ENCODE measurements around the gene OR8B3. TPM values are rescaled to one million over a fixed set of nuclear protein-coding genes. Genes with fewer than 3 reads are reported as not detected.
A peak's percentile ranks its signal among the peaks of the same experiment; 100 is the strongest.
"Not testable (repeated sequence)": the region's sequence is repeated elsewhere in the genome, so short reads cannot be mapped to it uniquely, and the experiment has no call there.

OR8B3 gene
- total RNA-seq, 1 experiment from 2014 or later, result not detected

- Histone ChIP-seq H3K79me2 (ENCODE audit: low read length) (no peaks in the 10 kb centered on the region), H3K9ac (ENCODE audit: low read length) (no peak overlapping the region), H3K4me1 (ENCODE audit: low read length) (no peaks in the 10 kb centered on the region), H3K27me3 (ENCODE audit: low read length) (no peaks in the 10 kb centered on the region), H3K4me2 (ENCODE audit: low read depth, low read length, poor library complexity, severe bottlenecking) (no peak overlapping the region), H3K9me2 (replicated peaks; ENCODE audit: insufficient read depth, low read length) (no peaks in the 10 kb centered on the region), H4K20me1 (ENCODE audit: insufficient read depth, low read depth, low read length) (no peaks in the 10 kb centered on the region), H3K36me3 (ENCODE audit: insufficient read depth, low read length) (no peaks in the 10 kb centered on the region), H3K4me3 (ENCODE audit: low read length) (no peak overlapping the region), H2AFZ (ENCODE audit: low read length) (no peak overlapping the region), H3K27ac (ENCODE audit: low read length) (no peak overlapping the region), H3K9me3 (ENCODE audit: low read length) (no peaks in the 10 kb centered on the region)
- DNase-seq, result no peak
These were observed 35.9 kb upstream of the OR8B3 start for GRCh38 chr11:124434699-124435098.

- Histone ChIP-seq H3K9me2 (replicated peaks; ENCODE audit: insufficient read depth, low read length) (no peaks in the 10 kb centered on the region), H3K4me3 (ENCODE audit: low read length) (no peak overlapping the region), H3K9ac (ENCODE audit: low read length) (no peak overlapping the region), H3K9me3 (ENCODE audit: low read length) (no peaks in the 10 kb centered on the region), H3K79me2 (ENCODE audit: low read length) (no peaks in the 10 kb centered on the region), H3K27ac (ENCODE audit: low read length) (no peak overlapping the region), H3K4me1 (ENCODE audit: low read length) (no peaks in the 10 kb centered on the region), H3K4me2 (ENCODE audit: low read depth, low read length, poor library complexity, severe bottlenecking) (no peak overlapping the region), H3K27me3 (ENCODE audit: low read length) (no peaks in the 10 kb centered on the region), H4K20me1 (ENCODE audit: insufficient read depth, low read depth, low read length) (no peaks in the 10 kb centered on the region), H3K36me3 (ENCODE audit: insufficient read depth, low read length) (no peaks in the 10 kb centered on the region), H2AFZ (ENCODE audit: low read length) (no peak overlapping the region)
- DNase-seq, result no peak
These were observed 30.8 kb upstream of the OR8B3 start for GRCh38 chr11:124429599-124429998.

DNA sequence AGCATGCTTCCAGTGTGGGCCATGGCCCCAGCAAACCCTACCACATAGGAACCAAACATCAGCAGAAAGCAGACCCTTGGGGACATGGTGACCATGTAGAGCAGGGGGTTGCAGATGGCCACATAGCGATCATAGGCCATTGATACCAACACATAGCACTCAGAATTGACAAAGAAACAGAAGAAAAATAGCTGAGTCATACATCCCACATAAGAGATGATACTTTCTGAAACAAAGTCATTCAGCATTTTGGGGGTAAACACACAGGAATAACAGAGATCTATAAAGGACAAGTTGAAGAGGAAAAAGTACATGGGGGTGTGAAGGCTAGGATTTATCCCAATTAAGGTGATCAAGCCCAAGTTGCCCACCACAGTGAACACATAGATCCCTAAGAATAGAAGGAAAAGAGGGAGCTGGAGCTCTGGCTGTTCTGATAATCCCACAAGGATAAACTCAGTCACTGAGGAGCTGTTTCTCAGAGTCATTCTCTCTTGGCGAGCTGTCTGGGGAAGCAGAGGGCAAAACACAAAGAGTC, 25.6 kb upstream of the OR8B3 start, which contains the start of gene OR8B4:
Gene OR8B4 (minus strand): TSS at position 488 of the 538 bp plus-strand sequence. CDS start 0 bp downstream, at position 488.
- H3K9me2 ChIP-seq (replicated peaks; ENCODE audit: insufficient read depth, low read length), result no peaks in the 10 kb centered on the region
- no peak within 1 kb of the TSS for H3K4me3 ChIP-seq (ENCODE audit: low read length)
- H3K79me2 ChIP-seq (ENCODE audit: low read length), result no peaks in the 10 kb centered on the region
- no peak within 1 kb of the TSS for H3K4me2 ChIP-seq (ENCODE audit: low read depth, low read length, poor library complexity, severe bottlenecking)
- no peak within 1 kb of the TSS for H3K9ac ChIP-seq (ENCODE audit: low read length)
- no peaks in the 10 kb centered on the region for H3K36me3 ChIP-seq (ENCODE audit: insufficient read depth, low read length)
- no peaks in the 10 kb centered on the region for H3K9me3 ChIP-seq (ENCODE audit: low read length)
- no peak within 1 kb of the TSS for H2AFZ ChIP-seq (ENCODE audit: low read length)
- no peak within 1 kb of the TSS for H3K27ac ChIP-seq (ENCODE audit: low read length)
- H3K27me3 ChIP-seq (ENCODE audit: low read length), result no peaks in the 10 kb centered on the region
- no peaks in the 10 kb centered on the region for H4K20me1 ChIP-seq (ENCODE audit: insufficient read depth, low read depth, low read length)
- H3K4me1 ChIP-seq (ENCODE audit: low read length), result no peaks in the 10 kb centered on the region
- no peak for DNase-seq

DNA sequence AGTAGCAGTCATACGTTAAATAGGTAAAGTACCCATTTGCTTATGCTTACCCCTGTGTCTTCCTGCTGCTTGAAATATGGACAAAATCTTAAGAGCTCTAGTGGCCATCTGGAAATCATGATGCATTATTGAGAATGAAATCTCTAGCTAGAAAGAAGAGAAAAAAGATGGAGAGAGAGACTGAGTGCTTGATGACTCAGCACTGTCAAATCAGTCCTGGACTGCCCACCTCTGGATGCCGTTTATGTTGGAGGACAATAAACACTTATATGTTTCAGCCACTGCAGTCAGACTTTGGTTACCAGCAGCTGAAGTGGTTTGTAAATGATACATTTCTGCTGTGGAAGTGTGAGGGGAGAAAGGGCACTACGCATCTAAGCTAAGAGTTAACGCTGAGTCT, 22.2 kb upstream of the OR8B3 start:
- Histone ChIP-seq H3K4me1 (ENCODE audit: low read length) (no peaks in the 10 kb centered on the region), H3K36me3 (ENCODE audit: insufficient read depth, low read length) (no peaks in the 10 kb centered on the region), H3K4me2 (ENCODE audit: low read depth, low read length, poor library complexity, severe bottlenecking) (no peak overlapping the region), H3K9me3 (ENCODE audit: low read length) (no peaks in the 10 kb centered on the region), H3K9me2 (replicated peaks; ENCODE audit: insufficient read depth, low read length) (no peaks in the 10 kb centered on the region), H3K27ac (ENCODE audit: low read length) (no peak overlapping the region), H3K79me2 (ENCODE audit: low read length) (no peaks in the 10 kb centered on the region), H4K20me1 (ENCODE audit: insufficient read depth, low read depth, low read length) (no peaks in the 10 kb centered on the region), H3K27me3 (ENCODE audit: low read length) (no peaks in the 10 kb centered on the region), H3K9ac (ENCODE audit: low read length) (no peak overlapping the region), H2AFZ (ENCODE audit: low read length) (no peak overlapping the region), H3K4me3 (ENCODE audit: low read length) (no peak overlapping the region)
- DNase-seq, result no peak

DNA sequence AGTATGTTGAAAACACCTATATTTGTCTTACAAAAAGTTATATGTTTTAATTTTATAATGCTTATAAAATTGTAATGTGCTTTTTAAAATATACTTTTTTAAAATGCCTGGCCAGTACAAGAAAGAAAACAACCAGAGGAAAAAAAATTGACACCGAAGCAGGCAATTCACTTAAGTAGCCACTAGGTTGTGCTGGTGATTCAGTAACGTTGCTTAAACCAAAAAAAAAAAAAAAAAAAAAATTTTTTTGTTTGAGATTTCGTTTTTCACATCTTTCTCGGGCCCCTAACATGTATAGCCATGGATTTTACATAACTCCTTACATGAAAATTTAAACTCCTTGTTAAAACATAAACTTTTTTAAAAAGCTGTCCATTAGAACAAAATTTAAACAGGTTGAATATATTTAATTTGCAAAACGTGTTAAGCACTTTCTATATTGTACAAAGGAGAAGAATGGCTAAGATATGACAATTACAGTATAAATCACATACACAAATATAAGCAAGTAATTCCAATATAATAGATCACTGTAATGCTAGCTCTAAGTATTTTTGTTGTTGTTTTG, 16.6 kb upstream of the OR8B3 start:
- no peaks in the 10 kb centered on the region for H3K36me3 ChIP-seq (ENCODE audit: insufficient read depth, low read length)
- no peaks in the 10 kb centered on the region for H3K79me2 ChIP-seq (ENCODE audit: low read length)
- peak; percentile 45 for DNase-seq
- H3K4me2 ChIP-seq (ENCODE audit: low read depth, low read length, poor library complexity, severe bottlenecking), result no peak overlapping the region
- H3K27me3 ChIP-seq (ENCODE audit: low read length), result no peaks in the 10 kb centered on the region
- H3K4me3 ChIP-seq (ENCODE audit: low read length), result no peak overlapping the region
- H3K27ac ChIP-seq (ENCODE audit: low read length), result no peak overlapping the region
- no peak overlapping the region for H2AFZ ChIP-seq (ENCODE audit: low read length)
- H3K9ac ChIP-seq (ENCODE audit: low read length), result no peak overlapping the region
- no peaks in the 10 kb centered on the region for H3K9me2 ChIP-seq (replicated peaks; ENCODE audit: insufficient read depth, low read length)
- H3K4me1 ChIP-seq (ENCODE audit: low read length), result no peaks in the 10 kb centered on the region
- no peaks in the 10 kb centered on the region for H4K20me1 ChIP-seq (ENCODE audit: insufficient read depth, low read depth, low read length)
- H3K9me3 ChIP-seq (ENCODE audit: low read length), result no peaks in the 10 kb centered on the region

- no peaks in the 10 kb centered on the region for H3K27me3 ChIP-seq (ENCODE audit: low read length)
- DNase-seq, result no peak
- no peaks in the 10 kb centered on the region for H4K20me1 ChIP-seq (ENCODE audit: insufficient read depth, low read depth, low read length)
- no peaks in the 10 kb centered on the region for H3K9me2 ChIP-seq (replicated peaks; ENCODE audit: insufficient read depth, low read length)
- no peaks in the 10 kb centered on the region for H3K79me2 ChIP-seq (ENCODE audit: low read length)
- H3K9ac ChIP-seq (ENCODE audit: low read length), result no peak overlapping the region
- no peaks in the 10 kb centered on the region for H3K4me1 ChIP-seq (ENCODE audit: low read length)
- H2AFZ ChIP-seq (ENCODE audit: low read length), result no peak overlapping the region
- no peaks in the 10 kb centered on the region for H3K36me3 ChIP-seq (ENCODE audit: insufficient read depth, low read length)
- H3K27ac ChIP-seq (ENCODE audit: low read length), result no peak overlapping the region
- H3K9me3 ChIP-seq (ENCODE audit: low read length), result no peaks in the 10 kb centered on the region
- no peak overlapping the region for H3K4me2 ChIP-seq (ENCODE audit: low read depth, low read length, poor library complexity, severe bottlenecking)
- no peak overlapping the region for H3K4me3 ChIP-seq (ENCODE audit: low read length)
These were observed 11.1 kb upstream of the OR8B3 start for GRCh38 chr11:124409906-124410305.

DNA sequence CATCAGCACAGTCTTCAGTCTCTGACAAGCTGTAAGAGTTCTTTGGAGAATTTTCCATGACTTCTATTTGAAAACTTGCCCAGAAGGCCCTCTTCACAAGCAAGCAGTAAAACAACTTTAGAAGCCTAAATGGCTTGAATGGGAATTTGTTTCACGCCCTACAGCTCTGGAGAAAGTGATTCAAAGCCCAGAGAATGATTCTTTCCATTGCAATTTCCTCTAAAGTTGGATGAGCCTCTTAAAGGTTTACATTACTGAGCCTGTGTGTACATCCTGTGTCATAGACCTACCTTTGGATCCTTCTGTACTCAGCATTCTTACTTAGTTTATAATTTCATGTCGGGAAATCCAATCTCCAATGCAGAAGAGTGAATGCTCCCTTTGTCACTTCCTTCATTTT, 6.8 kb upstream of the OR8B3 start:
- Histone ChIP-seq H3K36me3 (ENCODE audit: insufficient read depth, low read length) (no peaks in the 10 kb centered on the region), H3K27ac (ENCODE audit: low read length) (no peak overlapping the region), H3K4me3 (ENCODE audit: low read length) (no peak overlapping the region), H2AFZ (ENCODE audit: low read length) (no peak overlapping the region), H3K4me2 (ENCODE audit: low read depth, low read length, poor library complexity, severe bottlenecking) (no peak overlapping the region), H3K9me3 (ENCODE audit: low read length) (no peaks in the 10 kb centered on the region), H3K79me2 (ENCODE audit: low read length) (no peaks in the 10 kb centered on the region), H3K4me1 (ENCODE audit: low read length) (no peaks in the 10 kb centered on the region), H4K20me1 (ENCODE audit: insufficient read depth, low read depth, low read length) (no peaks in the 10 kb centered on the region), H3K9me2 (replicated peaks; ENCODE audit: insufficient read depth, low read length) (no peaks in the 10 kb centered on the region), H3K27me3 (ENCODE audit: low read length) (no peaks in the 10 kb centered on the region), H3K9ac (ENCODE audit: low read length) (no peak overlapping the region)
- DNase-seq, result no peak

GRCh38 chr11:124403186-124403585, 4.4 kb upstream of the OR8B3 start:
- not testable (repeated sequence) for H4K20me1 ChIP-seq (ENCODE audit: insufficient read depth, low read depth, low read length); H3K9me2 ChIP-seq (replicated peaks; ENCODE audit: insufficient read depth, low read length); H3K4me1 ChIP-seq (ENCODE audit: low read length); H3K4me2 ChIP-seq (ENCODE audit: low read depth, low read length, poor library complexity, severe bottlenecking); H3K79me2 ChIP-seq (ENCODE audit: low read length); H3K4me3 ChIP-seq (ENCODE audit: low read length); H2AFZ ChIP-seq (ENCODE audit: low read length); DNase-seq; H3K27me3 ChIP-seq (ENCODE audit: low read length); H3K9me3 ChIP-seq (ENCODE audit: low read length); H3K27ac ChIP-seq (ENCODE audit: low read length); H3K36me3 ChIP-seq (ENCODE audit: insufficient read depth, low read length); H3K9ac ChIP-seq (ENCODE audit: low read length)
